DMS153 treated with DMSO at 0.1 percent for 48 hours (cell line): ENCODE results near the gene CADPS2.
A peak's percentile ranks its signal among the peaks of the same experiment; 100 is the strongest.

Experiments used
- DNase-seq: peaks from one replicate; lab custom pipeline; 2025; ENCODE audit not compliant: unreplicated experiment; lab: John Stamatoyannopoulos, UW

The CADPS2 gene

GRCh38 chr7:122327969-122328368 lies 558.3 kb downstream of the CADPS2 start:
- DNase-seq: no peak

DNA sequence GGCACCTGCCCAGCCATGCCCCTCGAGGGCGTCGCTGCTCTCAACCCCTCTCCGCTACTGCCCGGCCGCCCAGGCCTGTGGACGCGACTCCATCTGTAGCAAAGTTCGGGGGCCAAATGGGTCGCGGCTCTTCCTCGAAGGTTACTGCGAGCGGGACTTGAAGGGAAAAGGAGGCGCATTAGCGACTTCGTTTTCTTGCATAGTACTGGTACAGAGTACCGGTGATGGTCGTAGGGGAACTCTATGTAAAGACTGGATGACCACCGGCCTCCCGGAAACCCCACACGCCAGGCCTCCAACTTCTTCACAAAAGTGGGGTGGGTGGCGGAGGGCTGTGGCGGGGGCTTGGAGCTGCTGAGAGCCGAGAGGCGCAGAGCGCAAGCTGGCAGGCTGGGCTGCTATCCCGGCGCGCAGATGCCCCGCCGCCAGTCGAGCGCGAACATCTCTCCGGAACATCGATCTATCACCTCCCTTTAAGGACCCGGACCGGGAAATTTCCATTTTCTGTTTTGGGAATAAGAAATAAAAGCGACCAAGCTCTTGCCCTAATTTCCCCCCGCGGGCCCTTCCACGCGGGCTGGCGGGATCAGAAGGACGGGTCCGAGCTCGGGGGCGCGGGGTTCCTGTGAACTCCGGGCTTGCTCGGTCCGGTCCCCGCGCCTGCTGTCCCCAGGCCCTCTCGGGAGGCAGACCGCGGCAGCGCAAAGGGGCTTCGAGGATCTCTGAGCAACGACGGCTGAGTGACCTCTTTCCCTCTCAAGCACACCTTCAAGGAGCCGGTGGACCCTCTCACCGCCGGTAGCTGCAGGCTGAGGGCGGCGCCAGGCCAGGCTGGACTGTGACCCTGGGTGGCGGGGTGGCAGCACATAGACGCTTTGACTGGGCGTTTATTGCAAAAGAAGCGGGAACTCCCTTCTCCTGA lies 569.5 kb downstream of the CADPS2 start:
- no peak for DNase-seq

DNA sequence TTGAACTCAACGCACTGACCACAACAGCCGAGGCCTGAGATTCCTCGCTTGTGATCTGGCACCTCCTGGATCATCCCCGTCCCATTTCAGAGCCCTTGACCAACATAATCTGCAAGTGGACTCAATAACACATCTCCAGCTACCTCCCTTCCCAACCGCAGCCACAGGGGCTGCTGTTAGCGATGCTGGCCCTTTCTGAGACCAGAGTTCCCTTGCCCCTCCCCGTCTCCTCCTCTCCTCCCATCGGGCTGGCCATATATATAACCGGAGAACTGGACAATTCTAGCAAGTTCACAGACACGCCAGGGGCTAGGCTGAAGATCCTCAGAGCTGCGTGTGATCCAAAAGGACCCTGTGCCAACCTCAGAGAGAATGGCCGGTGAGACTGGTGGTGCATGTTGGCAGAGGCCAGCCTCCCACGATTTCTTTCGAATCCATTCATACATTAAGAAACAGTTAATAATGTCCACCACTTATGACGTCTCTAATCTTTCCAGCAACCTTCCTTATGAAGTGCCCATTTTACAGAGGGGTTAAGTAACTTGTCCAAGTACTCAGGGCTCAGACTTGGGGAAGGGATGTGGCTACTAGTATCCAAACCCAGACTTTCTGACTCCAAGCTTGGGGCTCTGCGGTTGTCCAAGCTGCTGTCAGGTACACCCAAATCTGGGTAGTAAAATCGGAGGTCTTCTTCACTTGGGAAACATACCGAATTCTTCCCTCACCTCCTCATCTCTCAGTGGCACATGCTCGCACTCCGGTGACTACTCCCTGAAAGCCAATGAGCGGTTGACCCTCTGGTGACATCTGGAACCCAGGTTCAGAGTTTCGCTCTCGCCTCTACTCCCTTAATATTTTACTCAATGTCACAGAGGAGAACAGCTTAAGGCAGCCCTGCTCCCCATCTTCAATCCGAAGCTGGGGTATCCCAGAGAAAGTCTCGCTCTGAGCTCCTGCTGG lies 570.5 kb downstream of the CADPS2 start:
- DNase-seq: no peak

- no peak for DNase-seq
Measured at GRCh38 chr7:122314284-122314683, 572.0 kb downstream of the CADPS2 start.

DNA sequence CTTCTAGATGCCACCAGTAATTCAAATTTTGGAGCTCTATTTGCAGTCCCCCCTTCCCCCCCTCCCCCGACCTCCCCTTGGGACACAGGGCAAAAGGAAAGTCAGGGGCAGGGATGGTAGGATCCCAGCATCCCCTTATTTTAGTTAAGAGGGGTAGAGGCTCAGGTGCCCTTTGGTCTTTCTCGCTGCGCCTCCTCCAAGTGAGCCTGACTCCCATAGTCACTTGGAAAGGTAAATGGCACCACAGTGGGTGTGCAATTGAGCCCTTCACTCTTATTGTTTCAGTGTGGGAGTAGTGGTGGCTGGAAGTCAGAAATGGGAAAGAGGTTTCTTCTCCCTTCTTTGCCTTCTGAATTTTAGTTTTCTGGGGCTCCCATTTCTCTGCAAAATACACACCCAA lies 573.5 kb downstream of the CADPS2 start:
- DNase-seq: no peak

- DNase-seq: no peak
Measured at GRCh38 chr7:122311734-122312450, 574.4 kb downstream of the CADPS2 start.

- no peak for DNase-seq
Measured at GRCh38 chr7:122311050-122311700, 575.1 kb downstream of the CADPS2 start.

DNA sequence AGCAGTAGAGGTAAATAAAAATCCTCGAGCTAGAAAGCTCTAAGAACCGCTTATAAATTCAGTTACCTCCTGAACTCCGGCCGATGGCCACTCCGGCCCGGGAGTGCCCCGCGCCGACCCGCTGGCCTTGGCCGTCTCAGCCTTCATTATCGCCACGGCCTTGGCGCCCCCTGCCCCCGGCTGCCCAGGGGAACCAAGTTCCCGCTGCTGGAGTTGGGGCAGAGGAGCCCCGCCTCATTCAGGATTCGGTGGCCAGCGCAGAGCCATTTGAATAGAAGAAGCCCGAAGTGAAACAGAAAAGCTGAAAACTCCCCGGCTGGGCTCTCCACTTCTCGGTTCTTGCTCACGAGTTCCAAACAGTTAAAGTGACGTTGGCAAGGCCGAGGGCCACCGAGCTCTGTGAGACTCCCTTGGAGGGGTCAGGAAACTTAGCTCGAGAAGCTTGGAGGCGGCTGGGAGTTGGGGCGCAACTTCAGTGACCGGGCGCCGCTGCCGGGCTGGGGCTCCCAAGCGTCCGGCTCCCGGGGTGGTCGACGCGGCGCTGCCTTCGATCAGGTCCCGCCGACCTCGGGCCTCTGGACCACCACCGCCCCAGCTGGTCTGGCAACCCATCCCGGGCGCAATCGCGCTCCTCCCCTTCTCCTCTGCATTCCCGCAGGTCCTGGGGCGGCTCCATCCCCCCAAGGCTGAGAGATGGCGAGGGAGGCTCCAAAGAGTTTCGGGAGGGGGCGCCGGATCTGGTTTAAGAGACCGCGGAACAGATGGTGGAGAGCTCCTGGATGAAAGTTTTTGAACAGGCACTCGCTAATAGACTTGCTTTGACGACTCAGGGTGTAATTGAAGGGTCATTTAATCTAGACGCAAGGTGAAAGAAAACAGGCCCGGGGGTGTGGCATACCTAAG lies 575.9 kb downstream of the CADPS2 start:
- no peak for DNase-seq

- no peak for DNase-seq
Measured at GRCh38 chr7:122309421-122309820, 576.8 kb downstream of the CADPS2 start.

GRCh38 chr7:122307228-122307621 lies 579.0 kb downstream of the CADPS2 start:
- DNase-seq: no peak

DNA sequence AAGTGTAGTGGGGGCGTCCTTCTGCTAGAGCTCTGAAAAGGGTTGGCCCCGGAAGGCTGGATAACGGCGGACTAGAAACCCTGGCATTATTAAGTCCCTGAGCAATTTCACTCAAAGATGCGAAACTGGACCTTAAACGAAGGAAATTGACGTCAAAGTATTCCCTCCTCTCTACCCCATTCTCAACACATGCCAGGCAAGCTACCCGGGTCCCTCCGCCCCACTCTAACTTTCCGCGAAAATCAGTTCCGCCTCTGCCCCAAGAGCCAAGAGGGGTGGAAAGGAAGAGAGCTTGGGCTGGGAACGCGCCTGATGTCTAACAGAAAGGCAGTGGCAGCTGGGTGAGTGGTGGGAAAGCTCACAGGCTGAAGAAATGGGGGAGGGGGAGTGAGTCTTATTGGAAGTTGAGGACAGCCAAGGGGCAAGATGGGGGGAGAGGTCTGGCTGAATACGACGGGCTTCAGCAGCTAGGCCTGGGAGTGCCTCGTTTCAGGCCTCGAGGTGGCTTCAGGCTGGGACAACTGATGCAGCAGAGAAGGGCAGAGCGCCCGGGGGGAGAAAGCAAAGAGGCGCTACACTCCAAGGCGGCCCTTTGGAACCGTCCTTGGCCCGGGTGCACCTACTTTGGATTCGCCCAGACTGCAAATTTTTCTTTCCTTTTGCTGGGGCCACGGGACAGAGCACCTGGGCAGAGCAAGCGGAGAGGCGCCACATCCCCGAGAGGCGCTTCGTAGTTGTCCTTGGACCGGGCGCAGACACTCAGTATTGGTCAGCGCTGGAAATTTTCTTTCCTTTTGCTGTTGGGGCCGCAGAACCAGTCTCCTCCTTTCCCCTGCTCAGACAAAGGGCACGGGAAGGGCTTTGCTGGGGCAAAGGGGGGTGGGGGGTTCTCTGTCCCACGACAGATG lies 579.7 kb downstream of the CADPS2 start:
- DNase-seq: no peak

GRCh38 chr7:122305475-122306319 lies 580.6 kb downstream of the CADPS2 start:
- DNase-seq: no peak

- no peak for DNase-seq
Measured at GRCh38 chr7:122304996-122305421, 581.3 kb downstream of the CADPS2 start.

GRCh38 chr7:122304319-122304975 lies 581.8 kb downstream of the CADPS2 start, which contains the start of gene FEZF1:
Gene FEZF1, minus strand, starts transcription at chr7:122304750. Its CDS starts 313 bp downstream, at chr7:122304437.
- peak; percentile 55 for DNase-seq

- no peak for DNase-seq
Measured at GRCh38 chr7:122303531-122304318, 582.5 kb downstream of the CADPS2 start.
